ENCODE data around the gene MYOD1. TPM values are rescaled to one million over a fixed set of nuclear protein-coding genes. Genes with fewer than 3 reads are reported as not detected.

MYOD1 gene
- total and polyA plus RNA-seq, 2 of the 13 experiments (the other 11 are each of a cell fraction or from before 2014, with no cell fraction given) = not detected

DNA sequence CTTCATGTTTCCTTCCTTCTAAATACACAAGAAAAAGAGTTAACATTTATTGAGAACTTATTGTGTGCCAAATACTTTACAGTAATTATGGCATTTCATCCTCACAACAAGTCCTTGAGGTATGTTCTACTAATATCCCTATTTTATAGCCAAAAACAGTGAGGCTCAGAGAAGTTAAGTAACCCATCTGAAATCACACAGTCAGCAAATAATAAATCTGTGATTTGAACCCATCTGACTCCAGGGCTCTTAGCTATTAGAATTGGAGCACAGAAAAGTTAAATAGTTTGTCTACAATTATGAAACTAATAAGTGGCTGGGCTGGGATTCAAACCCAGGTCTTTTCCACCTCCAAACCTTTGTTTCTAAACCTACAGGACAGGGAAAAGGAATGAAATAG lies 36.5 kb upstream of the MYOD1 start (continued):
- TF ChIP-seq, protein P1, sequence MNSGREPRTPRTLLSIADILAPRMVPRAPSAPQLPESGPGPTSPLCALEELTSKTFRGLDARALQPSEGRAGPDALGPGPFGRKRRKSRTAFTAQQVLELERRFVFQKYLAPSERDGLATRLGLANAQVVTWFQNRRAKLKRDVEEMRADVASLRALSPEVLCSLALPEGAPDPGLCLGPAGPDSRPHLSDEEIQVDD (CRISPR knock-in tag; IDR thresholded peaks at IDR 0.05; ENCODE audit: borderline replicate concordance) = no peak
- peak; percentile 91 for TF ChIP-seq MAFF (IDR thresholded peaks at IDR 0.05; ENCODE audit: low read depth, low read length)

DNA sequence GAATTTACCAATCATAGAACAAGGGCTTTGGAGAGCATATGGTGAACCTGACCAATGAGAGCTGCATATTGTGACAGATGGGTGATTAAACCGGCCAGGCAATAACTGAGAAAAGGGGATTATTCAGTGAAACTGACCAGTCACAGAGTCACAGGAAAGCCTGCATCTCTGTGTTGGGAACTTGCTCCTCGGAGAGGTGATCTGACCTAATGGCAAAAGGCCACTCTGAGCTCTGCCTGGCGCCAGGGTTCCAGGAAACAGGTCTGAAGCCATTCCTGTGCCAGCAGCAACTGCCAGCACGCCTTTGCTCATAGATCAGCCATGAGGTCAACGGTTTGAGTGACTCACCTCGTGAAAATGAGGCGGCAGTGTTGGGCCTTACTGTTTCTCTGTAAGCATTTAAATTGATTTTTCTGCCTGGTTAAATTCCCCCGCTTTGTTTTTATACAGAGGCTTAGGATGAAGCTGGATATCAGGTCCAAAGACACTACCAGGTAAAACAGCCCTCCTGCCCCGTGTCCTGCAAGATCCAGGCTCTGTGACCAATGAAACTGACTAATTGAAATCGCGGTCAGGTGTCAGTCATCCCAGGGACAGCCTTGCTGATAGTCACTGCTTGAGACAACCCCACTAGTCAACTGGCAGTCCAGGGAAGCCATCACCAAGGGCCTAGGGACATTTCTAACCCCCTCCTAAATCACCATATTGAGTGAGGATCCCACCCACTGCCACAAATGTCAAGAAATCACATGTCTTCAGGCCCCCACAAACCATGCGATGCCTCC lies 35.8 kb upstream of the MYOD1 start:
- Histone ChIP-seq H3K36me3 (replicated peaks in 1 of 2; ENCODE audit: control insufficient read depth in 1 of 2, insufficient read depth in 2 of 2, low read length in 2 of 2) (no peaks in the 10 kb centered on the region), H3K9me3 (ENCODE audit: low read length) (no peaks in the 10 kb centered on the region), H3K27me3 (ENCODE audit: control insufficient read depth in 1 of 2, insufficient read depth in 2 of 2, low read length in 2 of 2) (peaks cover 1 to 55% of the 10 kb centered on the region in 2 experiments; a peak in 2 of 5 replicates), H3K79me2 (ENCODE audit: insufficient read depth, low read length) (no peaks in the 10 kb centered on the region), H3K4me3 (replicated peaks in 1 of 3; ENCODE audit: insufficient read depth in 1 of 3, low read depth in 2 of 3, low read length in 3 of 3) (no peak overlapping the region), H3K4me2 (ENCODE audit: low read depth, low read length) (no peak overlapping the region), H3K27ac (ENCODE audit: extremely low read length, insufficient read depth, low read length) (no peak overlapping the region), H4K20me1 (ENCODE audit: insufficient read depth, low read length) (no peaks in the 10 kb centered on the region), H2AFZ (ENCODE audit: low read length) (no peak overlapping the region), H3K4me1 (ENCODE audit: insufficient read depth, low read length) (peaks cover 10% of the 10 kb centered on the region; the same call in 1 of the 2 replicates), H3K9ac (ENCODE audit: insufficient read depth, low read depth, low read length) (no peak overlapping the region)
- intact Hi-C loops (cut with micrococcal nuclease; ENCODE audit: unreplicated experiment) = no loop called here
- ChIA-PET POLR2A (no interaction called here), CTCF (ENCODE audit: low intra/inter-chr PET ratio, low total read pairs) (no interaction called here)
- ATAC-seq (peak; percentile 93), DNase-seq (ENCODE audit: low spot score) (peak; percentile 42), FAIRE-seq (no peak)
- in situ Hi-C loops (cut with HindIII; ENCODE audit: extremely low pct_ligation_motif_present, low pct_unique_long_range_greater_than_20kb) = no loop called here
- BruUV-seq (replicated peaks) = no TSS peak
- WGBS (ENCODE audit: low lambda C conversion rate) = 15% methylated on average over 10 of the region's 12 CpGs
- TF ChIP-seq ZFX (CRISPR knock-in tag; IDR thresholded peaks at IDR 0.05; ENCODE audit: low read depth) = 0 out of 2 replicates have a peak, but pooled peaks have one; percentile 24
- TF ChIP-seq FOSL2 (CRISPR knock-in tag; IDR thresholded peaks at IDR 0.05) = peak; percentile 90
- TF ChIP-seq, protein P2, sequence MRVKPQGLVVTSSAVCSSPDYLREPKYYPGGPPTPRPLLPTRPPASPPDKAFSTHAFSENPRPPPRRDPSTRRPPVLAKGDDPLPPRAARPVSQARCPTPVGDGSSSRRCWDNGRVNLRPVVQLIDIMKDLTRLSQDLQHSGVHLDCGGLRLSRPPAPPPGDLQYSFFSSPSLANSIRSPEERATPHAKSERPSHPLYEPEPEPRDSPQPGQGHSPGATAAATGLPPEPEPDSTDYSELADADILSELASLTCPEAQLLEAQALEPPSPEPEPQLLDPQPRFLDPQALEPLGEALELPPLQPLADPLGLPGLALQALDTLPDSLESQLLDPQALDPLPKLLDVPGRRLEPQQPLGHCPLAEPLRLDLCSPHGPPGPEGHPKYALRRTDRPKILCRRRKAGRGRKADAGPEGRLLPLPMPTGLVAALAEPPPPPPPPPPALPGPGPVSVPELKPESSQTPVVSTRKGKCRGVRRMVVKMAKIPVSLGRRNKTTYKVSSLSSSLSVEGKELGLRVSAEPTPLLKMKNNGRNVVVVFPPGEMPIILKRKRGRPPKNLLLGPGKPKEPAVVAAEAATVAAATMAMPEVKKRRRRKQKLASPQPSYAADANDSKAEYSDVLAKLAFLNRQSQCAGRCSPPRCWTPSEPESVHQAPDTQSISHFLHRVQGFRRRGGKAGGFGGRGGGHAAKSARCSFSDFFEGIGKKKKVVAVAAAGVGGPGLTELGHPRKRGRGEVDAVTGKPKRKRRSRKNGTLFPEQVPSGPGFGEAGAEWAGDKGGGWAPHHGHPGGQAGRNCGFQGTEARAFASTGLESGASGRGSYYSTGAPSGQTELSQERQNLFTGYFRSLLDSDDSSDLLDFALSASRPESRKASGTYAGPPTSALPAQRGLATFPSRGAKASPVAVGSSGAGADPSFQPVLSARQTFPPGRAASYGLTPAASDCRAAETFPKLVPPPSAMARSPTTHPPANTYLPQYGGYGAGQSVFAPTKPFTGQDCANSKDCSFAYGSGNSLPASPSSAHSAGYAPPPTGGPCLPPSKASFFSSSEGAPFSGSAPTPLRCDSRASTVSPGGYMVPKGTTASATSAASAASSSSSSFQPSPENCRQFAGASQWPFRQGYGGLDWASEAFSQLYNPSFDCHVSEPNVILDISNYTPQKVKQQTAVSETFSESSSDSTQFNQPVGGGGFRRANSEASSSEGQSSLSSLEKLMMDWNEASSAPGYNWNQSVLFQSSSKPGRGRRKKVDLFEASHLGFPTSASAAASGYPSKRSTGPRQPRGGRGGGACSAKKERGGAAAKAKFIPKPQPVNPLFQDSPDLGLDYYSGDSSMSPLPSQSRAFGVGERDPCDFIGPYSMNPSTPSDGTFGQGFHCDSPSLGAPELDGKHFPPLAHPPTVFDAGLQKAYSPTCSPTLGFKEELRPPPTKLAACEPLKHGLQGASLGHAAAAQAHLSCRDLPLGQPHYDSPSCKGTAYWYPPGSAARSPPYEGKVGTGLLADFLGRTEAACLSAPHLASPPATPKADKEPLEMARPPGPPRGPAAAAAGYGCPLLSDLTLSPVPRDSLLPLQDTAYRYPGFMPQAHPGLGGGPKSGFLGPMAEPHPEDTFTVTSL (CRISPR knock-in tag; IDR thresholded peaks at IDR 0.05; ENCODE audit: borderline replicate concordance) = peak; percentile 23; the same call in 1 of the 2 replicates
- TF ChIP-seq, protein P3, sequence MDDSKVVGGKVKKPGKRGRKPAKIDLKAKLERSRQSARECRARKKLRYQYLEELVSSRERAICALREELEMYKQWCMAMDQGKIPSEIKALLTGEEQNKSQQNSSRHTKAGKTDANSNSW (CRISPR knock-in tag; IDR thresholded peaks at IDR 0.05; ENCODE audit: borderline replicate concordance) = no peak
- TF ChIP-seq, protein P4, sequence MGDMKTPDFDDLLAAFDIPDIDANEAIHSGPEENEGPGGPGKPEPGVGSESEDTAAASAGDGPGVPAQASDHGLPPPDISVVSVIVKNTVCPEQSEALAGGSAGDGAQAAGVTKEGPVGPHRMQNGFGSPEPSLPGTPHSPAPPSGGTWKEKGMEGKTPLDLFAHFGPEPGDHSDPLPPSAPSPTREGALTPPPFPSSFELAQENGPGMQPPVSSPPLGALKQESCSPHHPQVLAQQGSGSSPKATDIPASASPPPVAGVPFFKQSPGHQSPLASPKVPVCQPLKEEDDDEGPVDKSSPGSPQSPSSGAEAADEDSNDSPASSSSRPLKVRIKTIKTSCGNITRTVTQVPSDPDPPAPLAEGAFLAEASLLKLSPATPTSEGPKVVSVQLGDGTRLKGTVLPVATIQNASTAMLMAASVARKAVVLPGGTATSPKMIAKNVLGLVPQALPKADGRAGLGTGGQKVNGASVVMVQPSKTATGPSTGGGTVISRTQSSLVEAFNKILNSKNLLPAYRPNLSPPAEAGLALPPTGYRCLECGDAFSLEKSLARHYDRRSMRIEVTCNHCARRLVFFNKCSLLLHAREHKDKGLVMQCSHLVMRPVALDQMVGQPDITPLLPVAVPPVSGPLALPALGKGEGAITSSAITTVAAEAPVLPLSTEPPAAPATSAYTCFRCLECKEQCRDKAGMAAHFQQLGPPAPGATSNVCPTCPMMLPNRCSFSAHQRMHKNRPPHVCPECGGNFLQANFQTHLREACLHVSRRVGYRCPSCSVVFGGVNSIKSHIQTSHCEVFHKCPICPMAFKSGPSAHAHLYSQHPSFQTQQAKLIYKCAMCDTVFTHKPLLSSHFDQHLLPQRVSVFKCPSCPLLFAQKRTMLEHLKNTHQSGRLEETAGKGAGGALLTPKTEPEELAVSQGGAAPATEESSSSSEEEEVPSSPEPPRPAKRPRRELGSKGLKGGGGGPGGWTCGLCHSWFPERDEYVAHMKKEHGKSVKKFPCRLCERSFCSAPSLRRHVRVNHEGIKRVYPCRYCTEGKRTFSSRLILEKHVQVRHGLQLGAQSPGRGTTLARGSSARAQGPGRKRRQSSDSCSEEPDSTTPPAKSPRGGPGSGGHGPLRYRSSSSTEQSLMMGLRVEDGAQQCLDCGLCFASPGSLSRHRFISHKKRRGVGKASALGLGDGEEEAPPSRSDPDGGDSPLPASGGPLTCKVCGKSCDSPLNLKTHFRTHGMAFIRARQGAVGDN (CRISPR knock-in tag; IDR thresholded peaks at IDR 0.05) = peak; percentile 24; the same call in 1 of the 2 replicates
- no peak for TF ChIP-seq ZNF230 (CRISPR knock-in tag; IDR thresholded peaks at IDR 0.05)
- TF ChIP-seq ZNF367 (CRISPR knock-in tag; IDR thresholded peaks at IDR 0.05; ENCODE audit: borderline replicate concordance) = no peak
- no peak for TF ChIP-seq ZNF337 (CRISPR knock-in tag; IDR thresholded peaks at IDR 0.05; ENCODE audit: borderline replicate concordance, low read depth)
